Cardiac fibroblast (primary cell): ENCODE data around the gene ILRUN.
A peak's percentile ranks its signal among the peaks of the same experiment; 100 is the strongest.
"Not testable (repeated sequence)": the region's sequence is repeated elsewhere in the genome, so short reads cannot be mapped to it uniquely, and the experiment has no call there.

Experiments
- DNase-seq, 2 donors: peaks; one replicate each; pipeline versions ENCODE4 v3.0.0 to v3.0.0-alpha.2; 2010; ENCODE audit warnings: low read depth in 2 of 2
- H3K4me3 ChIP-seq, 2 donors: replicated peaks in 1 of 2; 1 replicate in 1 of 2; 2 replicates in 1 of 2; pipeline ENCODE4 v1.5.1; 2011; ENCODE audit warnings: low read depth in 2 of 2, low read length in 2 of 2, mild to moderate bottlenecking in 2 of 2, moderate library complexity in 1 of 2
- CTCF ChIP-seq: IDR thresholded peaks from one replicate; pipeline ENCODE4 v1.5.1; 2011; ENCODE audit warnings: low read depth, mild to moderate bottlenecking, low read length, inconsistent platforms

ILRUN gene

GRCh38 chr6:34656378-34657036 lies 40.1 kb downstream of the ILRUN start:
- no peak for TF ChIP-seq CTCF
- peak overlapping the region; percentile 36 to 48 for H3K4me3 ChIP-seq
- peak; percentile 54 to 76 for DNase-seq

- H3K4me3 ChIP-seq, DNase-seq: not testable (repeated sequence)
Observed at GRCh38 chr6:34655876-34656377, 40.6 kb downstream of the ILRUN start.

- DNase-seq: no peak
- H3K4me3 ChIP-seq: no peak overlapping the region
- no peak for TF ChIP-seq CTCF
Observed at GRCh38 chr6:34654061-34654710, 42.4 kb downstream of the ILRUN start.

GRCh38 chr6:34652263-34652662 lies 44.3 kb downstream of the ILRUN start:
- H3K4me3 ChIP-seq: no peak overlapping the region
- DNase-seq: no peak
- no peak for TF ChIP-seq CTCF

- no peak overlapping the region for H3K4me3 ChIP-seq
- no peak for TF ChIP-seq CTCF
- DNase-seq: no peak
Observed at GRCh38 chr6:34650823-34651222, 45.7 kb downstream of the ILRUN start.

- H3K4me3 ChIP-seq, DNase-seq: not testable (repeated sequence)
Observed at GRCh38 chr6:34650232-34650631, 46.3 kb downstream of the ILRUN start.

- no peak for DNase-seq
- no peak for TF ChIP-seq CTCF
- H3K4me3 ChIP-seq: no peak overlapping the region
Observed at GRCh38 chr6:34648806-34649205, 47.8 kb downstream of the ILRUN start.
